ENCODE data around the gene SBF2.

DNA sequence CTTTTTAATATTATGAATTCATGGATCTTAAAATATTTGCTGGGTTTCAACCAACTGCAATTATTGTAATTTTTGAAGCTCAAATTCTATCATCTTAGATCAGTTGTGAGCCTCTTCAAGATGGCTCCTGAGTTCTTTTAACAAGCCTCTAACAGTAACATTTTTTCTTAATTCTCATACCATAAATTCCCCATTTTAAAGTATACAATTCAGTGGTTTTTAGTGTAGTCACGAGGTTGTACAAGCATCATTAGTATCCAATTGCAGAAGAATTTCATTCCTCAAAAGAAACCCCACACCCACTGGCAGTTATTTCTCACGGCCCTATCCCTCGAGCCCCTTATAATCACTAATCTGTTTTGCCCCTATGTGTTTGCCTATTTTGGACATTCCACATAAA lies 270.8 kb downstream of the SBF2 start:
- no peak for TF ChIP-seq GATA2 (IDR thresholded peaks at IDR 0.05; ENCODE audit: low read depth, low read length)
- TF ChIP-seq GATA3 (IDR thresholded peaks at IDR 0.05; ENCODE audit: low read depth, low read length) = no peak

Data from SH-SY5Y (cell line).